ENCODE results near the gene MAPK8IP2. TPM values are rescaled to one million over a fixed set of nuclear protein-coding genes. Genes with fewer than 3 reads are reported as not detected.

MAPK8IP2 gene
- polyA plus RNA-seq (2013, experiment 1 of 2; ENCODE audit: insufficient read length), result 0.52 TPM
- polyA plus RNA-seq (2013, experiment 2 of 2; ENCODE audit: insufficient read length), result 0.70 TPM

GRCh38 chr22:50600538-50600937 is at the start of gene MAPK8IP2:
MAPK8IP2 (plus strand) TSS chr22:50600793; CDS start chr22:50600819, 26 bp downstream.
- DNase-seq, result no peak

GRCh38 chr22:50551160-50551752 is 49.3 kb upstream of the MAPK8IP2 start:
- DNase-seq, result no peak

GRCh38 chr22:50553310-50553709 is 47.3 kb upstream of the MAPK8IP2 start:
- no peak for DNase-seq

DNA sequence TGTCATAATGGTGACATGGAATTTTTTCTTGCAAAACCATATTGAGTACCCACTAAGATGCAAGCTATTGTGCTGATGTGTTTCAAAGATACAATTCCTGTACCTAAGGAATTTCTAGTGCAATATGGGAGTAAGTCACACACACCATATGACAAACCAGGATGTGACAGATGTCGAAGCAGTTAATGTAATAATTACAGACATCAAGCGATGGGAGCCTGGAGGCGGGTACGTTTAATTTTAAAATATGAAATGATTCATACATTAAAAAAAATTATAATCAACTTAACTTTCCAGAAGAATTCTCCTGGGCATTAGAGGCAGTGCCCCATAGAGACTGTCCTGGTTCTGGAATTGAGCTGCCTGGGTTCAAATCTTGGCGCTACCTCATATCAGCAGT is 43.9 kb upstream of the MAPK8IP2 start:
- no peak for DNase-seq

DNA sequence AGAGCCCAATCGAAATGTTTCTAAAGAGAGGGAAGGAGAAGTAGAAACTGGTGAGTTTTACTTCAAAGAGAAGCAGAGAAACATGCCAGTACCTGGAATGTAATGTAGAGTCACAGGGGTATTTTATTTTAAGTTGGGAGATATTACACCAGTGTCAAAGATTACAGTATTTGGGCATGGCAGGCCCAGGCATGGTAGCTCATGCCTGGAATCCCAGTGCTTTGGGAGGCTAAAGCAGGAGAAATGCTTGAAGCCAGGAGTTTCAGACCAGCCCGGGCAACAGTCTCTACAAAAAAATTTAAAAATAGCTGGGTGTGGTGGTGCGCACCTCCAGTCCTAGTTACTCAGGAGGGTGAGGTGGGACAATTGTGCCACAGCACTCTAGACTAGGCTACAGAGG is 40.6 kb upstream of the MAPK8IP2 start:
- DNase-seq, result no peak

- no peak for DNase-seq
Measured at GRCh38 chr22:50561401-50562358, 38.9 kb upstream of the MAPK8IP2 start.

DNA sequence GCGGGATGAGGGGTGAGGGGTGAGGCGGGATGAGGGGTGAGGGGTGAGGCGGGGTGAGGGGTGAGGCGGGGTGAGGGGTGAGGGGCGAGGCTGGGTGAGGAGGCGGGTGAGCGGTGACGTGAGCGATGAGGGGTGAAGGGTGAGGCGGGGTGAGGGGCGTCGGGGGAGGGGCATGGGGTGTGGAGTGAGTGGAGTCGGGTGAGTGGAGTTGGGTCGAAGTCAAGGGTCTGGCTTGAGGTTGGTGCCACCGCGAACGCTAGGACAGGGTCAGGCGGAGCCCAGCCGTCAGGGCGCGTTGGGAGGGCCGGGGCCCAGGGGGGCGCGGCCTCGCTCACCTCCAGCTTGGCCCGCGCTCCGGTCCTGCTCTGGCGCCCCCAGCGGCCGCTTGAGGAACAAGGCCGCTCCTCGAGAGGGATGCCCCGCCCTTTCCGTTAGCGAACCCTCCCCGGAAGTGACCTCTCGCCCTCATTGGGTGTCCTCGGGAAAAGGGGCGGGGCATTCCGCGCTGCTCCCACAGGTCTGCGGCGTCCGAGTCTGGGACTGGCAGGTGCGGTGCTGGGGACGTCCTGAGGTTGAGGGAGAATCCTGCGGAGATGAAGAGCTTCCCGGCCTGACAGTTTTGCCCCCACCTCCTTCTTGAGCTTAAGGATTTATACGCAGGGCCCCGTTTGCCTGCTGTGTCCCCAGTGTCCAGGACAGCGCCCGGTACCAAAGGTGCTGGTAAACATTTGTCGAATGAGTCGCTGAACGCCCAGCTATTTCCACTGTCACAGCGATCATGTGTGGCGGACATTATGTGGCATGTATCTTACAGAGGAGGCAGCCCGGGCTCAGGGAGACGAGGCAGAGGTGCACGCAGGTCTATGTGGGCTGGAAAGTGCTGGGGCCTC is 37.8 kb upstream of the MAPK8IP2 start, which contains the start of gene SYCE3:
TSS of gene SYCE3 (minus strand) at position 397 of the 890 bp plus-strand sequence. CDS start 6,514 bp downstream, outside the sequence.
- peak; percentile 93 for DNase-seq

- DNase-seq, result no peak
Measured at GRCh38 chr22:50563413-50564160, 37.0 kb upstream of the MAPK8IP2 start.

- no peak for DNase-seq
Measured at GRCh38 chr22:50564289-50564688, 36.3 kb upstream of the MAPK8IP2 start.

- DNase-seq, result no peak
Measured at GRCh38 chr22:50567721-50568252, 32.8 kb upstream of the MAPK8IP2 start.

- DNase-seq, result no peak
Measured at GRCh38 chr22:50568626-50569025, 32.0 kb upstream of the MAPK8IP2 start.

- DNase-seq, result no peak
Measured at GRCh38 chr22:50569041-50569459, 31.5 kb upstream of the MAPK8IP2 start.

DNA sequence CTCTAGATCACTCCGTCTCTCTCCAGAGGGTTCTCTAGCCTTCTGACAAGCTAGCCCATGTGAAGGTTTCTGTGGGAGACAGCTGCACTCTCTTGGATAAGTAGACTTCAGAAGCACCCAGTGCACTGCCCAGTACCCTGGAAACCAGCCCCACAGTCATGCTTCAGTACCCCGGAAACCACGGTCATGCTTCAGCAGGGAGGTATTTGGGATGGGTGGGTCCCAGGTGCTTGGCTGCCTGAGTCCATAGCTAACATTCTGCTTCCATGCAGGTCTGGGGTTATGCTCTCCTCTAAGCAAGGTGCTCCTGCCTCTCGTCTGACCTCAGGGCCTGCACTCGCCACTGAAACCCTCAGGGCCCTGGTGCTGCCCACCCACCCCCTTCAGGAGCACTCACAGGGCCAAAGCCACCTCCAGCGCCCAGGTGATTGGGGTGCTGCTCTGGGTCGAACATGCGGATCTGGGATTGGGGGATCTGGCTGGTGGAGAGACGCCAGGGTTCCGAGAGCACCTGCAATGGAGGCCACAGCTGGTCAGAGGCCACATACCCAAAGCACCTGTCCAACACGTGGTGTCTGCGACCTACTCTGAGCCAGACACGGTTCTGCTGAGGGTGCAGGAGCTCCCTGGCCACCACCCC is 30.6 kb upstream of the MAPK8IP2 start:
- DNase-seq, result no peak

- no peak for DNase-seq
Measured at GRCh38 chr22:50570861-50571260, 29.7 kb upstream of the MAPK8IP2 start.

DNA sequence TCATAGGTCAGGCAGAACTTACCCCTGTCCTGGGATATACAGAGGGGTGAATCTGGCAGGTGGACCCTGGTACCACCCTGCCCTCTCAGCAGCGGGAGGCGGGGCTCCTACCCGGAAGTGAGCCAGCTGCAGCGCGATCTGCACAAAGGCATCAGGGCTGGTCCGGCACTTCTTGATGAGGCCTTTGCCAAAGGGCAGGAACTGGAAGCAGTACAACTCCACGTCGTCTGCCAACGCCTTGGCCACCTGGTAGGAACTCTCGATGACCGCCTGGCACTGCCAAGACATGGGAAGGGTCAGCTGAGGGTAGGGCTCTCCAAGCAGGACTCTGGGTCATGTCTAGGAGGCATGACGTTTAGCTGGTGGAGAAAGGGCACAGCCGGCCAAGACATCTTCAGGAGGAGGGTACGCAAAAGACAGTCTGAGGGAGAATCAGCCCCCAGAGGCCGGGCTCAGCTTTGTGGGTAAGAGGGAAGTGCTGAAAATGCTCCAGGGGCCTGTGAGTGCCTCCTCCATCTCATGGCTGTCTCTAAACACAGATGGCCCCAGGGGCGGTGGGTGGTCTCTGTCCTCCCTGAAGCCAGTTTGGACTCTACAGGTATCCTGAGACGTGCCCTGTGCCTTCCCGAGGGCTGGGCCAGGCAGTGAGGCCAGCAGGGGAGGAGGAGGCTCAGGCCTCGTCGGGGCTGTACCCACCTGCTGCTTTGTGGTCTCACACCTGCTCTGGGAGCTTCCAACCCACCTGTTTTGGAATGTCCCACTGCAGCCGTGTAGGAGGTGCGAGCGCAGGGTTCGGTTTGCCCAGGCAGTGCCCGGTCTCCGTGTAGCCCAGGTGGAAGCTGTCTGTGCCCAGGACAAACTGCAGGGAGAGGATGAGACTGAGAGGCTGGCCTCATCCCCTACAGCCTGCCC is 29.1 kb upstream of the MAPK8IP2 start:
- DNase-seq, result no peak

DNA sequence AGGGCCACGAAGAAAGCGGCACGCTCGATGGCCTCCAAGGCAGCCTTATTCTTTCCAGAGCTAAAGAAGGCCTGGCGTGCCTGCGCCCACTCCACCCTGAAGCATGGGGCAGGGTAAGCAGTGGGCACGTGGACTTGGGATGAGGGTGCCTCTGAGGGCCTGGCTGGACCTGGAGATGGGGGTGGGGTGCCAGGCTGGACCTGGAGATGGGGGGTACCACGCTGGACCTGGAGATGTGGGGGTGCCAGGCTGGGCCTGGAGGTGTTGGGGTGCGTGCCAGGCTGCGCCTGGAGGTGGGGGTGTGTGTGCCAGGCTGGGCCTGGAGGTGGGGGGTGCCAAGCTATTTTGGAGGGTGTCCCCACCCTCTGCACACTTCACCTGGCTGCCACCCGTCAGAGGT is 27.6 kb upstream of the MAPK8IP2 start:
- no peak for DNase-seq

DNA sequence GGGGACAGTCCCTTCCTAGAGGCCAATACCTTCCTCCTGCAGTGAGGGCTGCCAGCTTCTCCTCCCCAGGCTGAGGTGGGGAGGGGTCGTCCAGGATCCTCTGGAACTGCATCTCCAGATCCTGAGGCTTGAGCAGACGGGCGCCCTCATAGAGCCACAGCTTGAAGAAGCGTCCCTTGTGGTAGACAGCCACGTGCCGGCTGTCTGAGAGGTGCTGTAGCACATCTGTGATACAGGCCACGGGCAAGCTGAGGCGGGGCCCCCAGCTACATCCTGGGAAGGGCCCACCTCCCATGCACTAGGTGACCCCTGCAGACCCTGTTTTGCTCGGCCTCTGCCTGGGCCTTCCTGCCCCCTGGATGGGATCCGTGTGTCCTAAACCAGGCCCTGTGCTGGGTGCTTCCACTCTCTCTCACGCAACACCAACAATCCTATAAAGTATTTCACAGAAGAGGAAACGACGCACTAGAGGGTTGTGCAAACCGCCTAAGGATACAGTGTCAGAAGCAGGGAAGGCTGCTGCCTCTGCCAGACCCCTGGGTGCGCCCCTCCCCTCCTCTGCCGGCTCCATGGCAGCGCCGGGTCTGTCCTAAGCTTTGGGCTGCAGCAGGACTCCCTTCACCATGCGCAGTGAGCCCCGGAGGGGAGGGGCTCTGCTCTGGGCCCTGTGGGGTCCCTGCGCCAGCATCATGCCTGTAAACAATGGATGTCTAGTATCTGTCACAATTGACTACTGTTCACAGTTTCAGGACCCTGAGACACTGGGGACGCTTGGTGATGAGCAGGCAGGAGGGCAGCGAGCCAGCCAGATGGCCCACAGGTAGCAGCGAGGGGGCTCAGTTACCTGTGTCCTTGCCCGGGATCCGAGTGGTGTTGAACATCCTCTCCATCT is 26.9 kb upstream of the MAPK8IP2 start:
- DNase-seq, result no peak

GRCh38 chr22:50574383-50574755 is 26.2 kb upstream of the MAPK8IP2 start:
- DNase-seq, result no peak

GRCh38 chr22:50575426-50575941 is 25.1 kb upstream of the MAPK8IP2 start:
- no peak for DNase-seq
